HFF-Myc (cell line): ENCODE measurements around the gene ZNF726.

Experiments used
- DNase-seq: peaks from one replicate; pipeline ENCODE4 v3.0.0-alpha.2; 2011; ENCODE audit warnings: low read depth; ENCODE audit errors: extremely low read depth
- H3K4me3 ChIP-seq: replicated peaks from 2 replicates; pipeline ENCODE4 v1.5.1; 2011; ENCODE audit warnings: low read depth, mild to moderate bottlenecking, control low read depth, low read length
- CTCF ChIP-seq: IDR thresholded peaks from 2 replicates; pipeline ENCODE4 v1.5.1; 2012; ENCODE audit warnings: mild to moderate bottlenecking, low read depth, low read length, control low read depth; ENCODE audit errors: missing control alignments

The ZNF726 gene

GRCh38 chr19:23906835-23907234 is 7.9 kb upstream of the ZNF726 start:
- no peak for DNase-seq
- no peak for TF ChIP-seq CTCF
- no peak overlapping the region for H3K4me3 ChIP-seq

GRCh38 chr19:23908165-23908564 is 6.5 kb upstream of the ZNF726 start:
- no peak overlapping the region for H3K4me3 ChIP-seq
- no peak for TF ChIP-seq CTCF
- no peak for DNase-seq

- TF ChIP-seq CTCF = no peak
- DNase-seq = no peak
- H3K4me3 ChIP-seq = no peak overlapping the region
These were observed 5.5 kb upstream of the ZNF726 start for GRCh38 chr19:23909222-23909621.

GRCh38 chr19:23913931-23914330 is 755 bp upstream of the ZNF726 start:
- TF ChIP-seq CTCF = no peak
- no peak for DNase-seq
- no peak overlapping the region; the same call in 1 of the 2 replicates for H3K4me3 ChIP-seq

GRCh38 chr19:23916991-23917390 is 2.3 kb downstream of the ZNF726 start:
- no peak for TF ChIP-seq CTCF
- no peak for DNase-seq
- no peak overlapping the region for H3K4me3 ChIP-seq

- DNase-seq = no peak
- H3K4me3 ChIP-seq = no peak overlapping the region
- TF ChIP-seq CTCF = no peak
These were observed 3.2 kb downstream of the ZNF726 start for GRCh38 chr19:23917856-23918255.

- no peak for TF ChIP-seq CTCF
- DNase-seq = no peak
- no peak overlapping the region for H3K4me3 ChIP-seq
These were observed 10.6 kb downstream of the ZNF726 start for GRCh38 chr19:23925285-23925684.
